GM10266 (cell line): ENCODE data around the gene SYT9.

ENCODE experiments used
- DNase-seq: peaks from one replicate; pipeline ENCODE4 v3.0.0; 2012; ENCODE audit errors: extremely low spot score
- CTCF ChIP-seq: IDR thresholded peaks from 2 replicates; pipeline ENCODE4 v1.5.1; 2012; ENCODE audit warnings: mild to moderate bottlenecking, low read depth; ENCODE audit not compliant: control insufficient read depth, insufficient read depth; ENCODE audit errors: missing control alignments

SYT9 gene

GRCh38 chr11:7487360-7487759 is 235.7 kb downstream of the SYT9 start:
- no peak for TF ChIP-seq CTCF
- no peak for DNase-seq

- TF ChIP-seq CTCF, result no peak
Observed at GRCh38 chr11:7488681-7489080, 237.0 kb downstream of the SYT9 start.

GRCh38 chr11:7489376-7489775 is 237.7 kb downstream of the SYT9 start:
- no peak for TF ChIP-seq CTCF

More at GRCh38 chr11:7488681-7489080, 237.0 kb downstream of the SYT9 start:
- no peak for DNase-seq

GRCh38 chr11:7490054-7490453 is 238.3 kb downstream of the SYT9 start:
- no peak for DNase-seq
- TF ChIP-seq CTCF, result no peak

More at GRCh38 chr11:7489376-7489775, 237.7 kb downstream of the SYT9 start:
- DNase-seq, result no peak

- no peak for TF ChIP-seq CTCF
- no peak for DNase-seq
Observed at GRCh38 chr11:7490535-7490934, 238.8 kb downstream of the SYT9 start.

- TF ChIP-seq CTCF, result no peak
- DNase-seq, result no peak
Observed at GRCh38 chr11:7492253-7492652, 240.5 kb downstream of the SYT9 start.

GRCh38 chr11:7493670-7494069 is 242.0 kb downstream of the SYT9 start:
- no peak for DNase-seq
- TF ChIP-seq CTCF, result no peak
